GM23248 (cell line): Measurements from ENCODE around the gene CRELD1. TPM values are rescaled to one million over a fixed set of nuclear protein-coding genes. Genes with fewer than 3 reads are reported as not detected.
A peak's percentile ranks its signal among the peaks of the same experiment; 100 is the strongest.

Source experiments
- DNase-seq: peaks from one replicate; pipeline ENCODE4 v3.0.0-alpha.2; 2015
- H2AFZ ChIP-seq: fragments of 200-600 bp; sonication (generic); 2 replicates; pipeline ENCODE4 v1.6.1; 2016; ENCODE audit warnings: antibody characterized with exemption
- H3F3A ChIP-seq: fragments of 200-600 bp; sonication (generic); 2 replicates; pipeline ENCODE4 v1.6.1; 2016; ENCODE audit warnings: mild to moderate bottlenecking, antibody characterized with exemption, mixed run types; ENCODE audit not compliant: insufficient read depth
- H3K27ac ChIP-seq: fragments of 200-600 bp; sonication (generic); 2 replicates; pipeline ENCODE4 v1.5.1; 2016; ENCODE audit warnings: mild to moderate bottlenecking
- H3K27me3 ChIP-seq: fragments of 200-600 bp; sonication (generic); replicated peaks from 2 replicates; pipeline ENCODE4 v1.6.1; 2016; ENCODE audit warnings: mild to moderate bottlenecking; ENCODE audit not compliant: insufficient read depth
- H3K36me3 ChIP-seq: fragments of 200-600 bp; sonication (generic); 2 replicates; pipeline ENCODE4 v1.6.1; 2016; ENCODE audit warnings: low read depth, mild to moderate bottlenecking
- H3K4me1 ChIP-seq: fragments of 200-600 bp; sonication (generic); 2 replicates; pipeline ENCODE4 v1.6.1; 2016; ENCODE audit warnings: mild to moderate bottlenecking; ENCODE audit not compliant: insufficient read depth
- H3K4me2 ChIP-seq: fragments of 200-600 bp; sonication (generic); one replicate; pipeline ENCODE4 v1.6.1; 2016; ENCODE audit warnings: mild to moderate bottlenecking; ENCODE audit not compliant: unreplicated experiment
- H3K4me3 ChIP-seq: fragments of 200-600 bp; sonication (generic); 2 replicates; pipeline ENCODE4 v1.5.1; 2016; ENCODE audit warnings: mild to moderate bottlenecking
- H3K79me2 ChIP-seq: fragments of 200-600 bp; sonication (generic); 2 replicates; pipeline ENCODE4 v1.6.1; 2016; ENCODE audit warnings: mild to moderate bottlenecking; ENCODE audit not compliant: insufficient read depth
- H3K9ac ChIP-seq: fragments of 200-600 bp; sonication (generic); 2 replicates; pipeline ENCODE4 v1.6.1; 2016; ENCODE audit warnings: mild to moderate bottlenecking
- H3K9me2 ChIP-seq: fragments of 200-600 bp; sonication (generic); 2 replicates; pipeline ENCODE4 v1.6.1; 2016; ENCODE audit warnings: mixed run types, mild to moderate bottlenecking, moderate library complexity; ENCODE audit not compliant: insufficient read depth
- H3K9me3 ChIP-seq: fragments of 200-600 bp; sonication (generic); one replicate; pipeline ENCODE4 v1.6.1; 2017; ENCODE audit warnings: low read depth
- H4K20me1 ChIP-seq: fragments of 200-600 bp; sonication (generic); 2 replicates; pipeline ENCODE4 v1.6.0; 2016; ENCODE audit not compliant: insufficient read depth
- EZH2 ChIP-seq: fragments of 200-600 bp; sonication (generic); IDR thresholded peaks from 2 replicates; pipeline ENCODE4 v1.6.1; 2018; ENCODE audit warnings: antibody characterized with exemption, mild to moderate bottlenecking; ENCODE audit not compliant: insufficient read depth, poor library complexity, severe bottlenecking
- EZH2phosphoT487 ChIP-seq: fragments of 200-600 bp; sonication (generic); IDR thresholded peaks from 2 replicates; pipeline ENCODE4 v1.6.1; 2018; ENCODE audit warnings: antibody characterized with exemption, moderate library complexity, mild to moderate bottlenecking, low read depth; ENCODE audit not compliant: insufficient read depth
- WGBS, 2 experiments: methylation state at CpG; one replicate each; pipeline ENCODE4 v1.1.6; 2015 to 2017; ENCODE audit warnings: low lambda C conversion rate in 2 of 2, low coverage in 1 of 2; ENCODE audit errors: missing lambda C conversion rate in 2 of 2; 5-methylcytosine and 5-hydroxymethylcytosine counted together
- in situ Hi-C: fragments of 300-500 bp; cut with MboI; formaldehyde crosslinking; loops from 2 replicates; pipeline ENCODE4 v1.15.0; 2020
- polyA plus RNA-seq: library from polyadenylated mRNA; unstranded; fragments of >200 nt; fragmentation: Nextera tagmentation; extraction: Ambion mirVana; gene quantifications from 2 replicates; pipeline ENCODE4 v1.2.1, GENCODE V29; 2016
- total RNA-seq: library from RNA; depleted of rRNA; stranded (reverse); fragments of >200 nt; shearing (Covaris generic); gene quantifications from 2 replicates; pipeline ENCODE4 v1.2.3, GENCODE V29; 2014

CRELD1 gene
- total and polyA plus RNA-seq, 2 experiments from 2014 or later, result 18.2 to 19.9 TPM

GRCh38 chr3:9928158-9928557, 5.5 kb upstream of the CRELD1 start:
- no peaks in the 10 kb centered on the region; the same call in 1 of the 2 replicates for H3K36me3 ChIP-seq
- H3K9me3 ChIP-seq, result no peaks in the 10 kb centered on the region
- no peaks in the 10 kb centered on the region for H3K4me1 ChIP-seq
- no peaks in the 10 kb centered on the region for H3K9me2 ChIP-seq
- no peaks in the 10 kb centered on the region for H3K79me2 ChIP-seq
- H4K20me1 ChIP-seq, result no peaks in the 10 kb centered on the region
- H3K4me2 ChIP-seq, result no peak overlapping the region
- no peak overlapping the region for H3K9ac ChIP-seq
- WGBS, 2 experiments, result 91 to 92% methylated on average over 20 to 23 of the region's 23 CpGs
- TF ChIP-seq EZH2, result no peak
- TF ChIP-seq EZH2phosphoT487, result no peak
- no peak overlapping the region for H3K4me3 ChIP-seq
- H3F3A ChIP-seq, result no peaks in the 10 kb centered on the region
- H2AFZ ChIP-seq, result no peak overlapping the region
- DNase-seq, result no peak
- H3K27me3 ChIP-seq, result no peaks in the 10 kb centered on the region
- in situ Hi-C loops, result no loop called here
- H3K27ac ChIP-seq, result no peak overlapping the region

GRCh38 chr3:9930804-9931418, 2.7 kb upstream of the CRELD1 start:
- H3K9me2 ChIP-seq, result no peaks in the 10 kb centered on the region
- peaks cover 11% of the 10 kb centered on the region for H3K4me1 ChIP-seq
- no peaks in the 10 kb centered on the region for H3K27me3 ChIP-seq
- DNase-seq, result peak; percentile 27
- H3K36me3 ChIP-seq, result peaks cover 1% of the 10 kb centered on the region
- no peaks in the 10 kb centered on the region for H4K20me1 ChIP-seq
- no peak overlapping the region for H2AFZ ChIP-seq
- no peaks in the 10 kb centered on the region for H3F3A ChIP-seq
- no peak overlapping the region for H3K4me2 ChIP-seq
- H3K4me3 ChIP-seq, result no peak overlapping the region
- no peak for TF ChIP-seq EZH2
- no peak for TF ChIP-seq EZH2phosphoT487
- WGBS, 2 experiments, result 95 to 97% methylated on average over 4 of the region's 4 CpGs
- H3K9ac ChIP-seq, result no peak overlapping the region
- H3K79me2 ChIP-seq, result no peaks in the 10 kb centered on the region
- no peak overlapping the region for H3K27ac ChIP-seq
- in situ Hi-C loops, result no loop called here
- H3K9me3 ChIP-seq, result no peaks in the 10 kb centered on the region

GRCh38 chr3:9932535-9932842, 1.1 kb upstream of the CRELD1 start:
- peak overlapping the region; percentile 82 for H3K4me3 ChIP-seq
- peaks cover 11% of the 10 kb centered on the region for H3K4me1 ChIP-seq
- peak overlapping the region; percentile 93 for H2AFZ ChIP-seq
- peak overlapping the region; percentile 44; the same call in 1 of the 2 replicates for H3K27ac ChIP-seq
- no peaks in the 10 kb centered on the region for H3F3A ChIP-seq
- H3K9ac ChIP-seq, result peak overlapping the region; percentile 86
- DNase-seq, result no peak
- no peaks in the 10 kb centered on the region for H3K9me2 ChIP-seq
- no peaks in the 10 kb centered on the region for H3K79me2 ChIP-seq
- 21 to 27% methylated on average over 13 of the region's 13 CpGs for WGBS, 2 experiments
- H4K20me1 ChIP-seq, result no peaks in the 10 kb centered on the region
- no peaks in the 10 kb centered on the region for H3K27me3 ChIP-seq
- peaks cover 5% of the 10 kb centered on the region for H3K36me3 ChIP-seq
- no peaks in the 10 kb centered on the region for H3K9me3 ChIP-seq
- TF ChIP-seq EZH2 (no peak), EZH2phosphoT487 (no peak)
- peak overlapping the region; percentile 75 for H3K4me2 ChIP-seq
- in situ Hi-C loops, result no loop called here

DNA sequence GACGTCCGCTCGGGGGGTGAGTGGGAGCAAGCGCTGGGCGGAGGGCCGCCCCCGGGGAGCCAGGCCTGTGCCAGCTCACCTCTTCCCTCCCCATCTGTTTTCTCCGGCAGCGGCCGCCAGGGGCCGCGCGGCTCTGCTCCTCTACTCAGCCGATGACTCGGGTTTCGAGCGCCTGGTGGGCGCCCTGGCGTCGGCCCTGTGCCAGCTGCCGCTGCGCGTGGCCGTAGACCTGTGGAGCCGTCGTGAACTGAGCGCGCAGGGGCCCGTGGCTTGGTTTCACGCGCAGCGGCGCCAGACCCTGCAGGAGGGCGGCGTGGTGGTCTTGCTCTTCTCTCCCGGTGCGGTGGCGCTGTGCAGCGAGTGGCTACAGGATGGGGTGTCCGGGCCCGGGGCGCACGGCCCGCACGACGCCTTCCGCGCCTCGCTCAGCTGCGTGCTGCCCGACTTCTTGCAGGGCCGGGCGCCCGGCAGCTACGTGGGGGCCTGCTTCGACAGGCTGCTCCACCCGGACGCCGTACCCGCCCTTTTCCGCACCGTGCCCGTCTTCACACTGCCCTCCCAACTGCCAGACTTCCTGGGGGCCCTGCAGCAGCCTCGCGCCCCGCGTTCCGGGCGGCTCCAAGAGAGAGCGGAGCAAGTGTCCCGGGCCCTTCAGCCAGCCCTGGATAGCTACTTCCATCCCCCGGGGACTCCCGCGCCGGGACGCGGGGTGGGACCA, 632 bp upstream of the CRELD1 start:
- WGBS, 2 experiments, result 1 to 2% methylated on average over 59 of the region's 77 CpGs
- Histone ChIP-seq H3F3A (no peaks in the 10 kb centered on the region), H3K4me2 (peak overlapping the region; percentile 75), H3K9me2 (no peaks in the 10 kb centered on the region), H4K20me1 (no peaks in the 10 kb centered on the region), H3K4me3 (peak overlapping the region; percentile 82), H3K9ac (peak overlapping the region; percentile 86), H3K36me3 (peaks cover 5% of the 10 kb centered on the region), H3K27ac (peak overlapping the region; percentile 44; the same call in 1 of the 2 replicates), H3K79me2 (no peaks in the 10 kb centered on the region), H3K9me3 (no peaks in the 10 kb centered on the region), H2AFZ (peak overlapping the region; percentile 93), H3K27me3 (no peaks in the 10 kb centered on the region), H3K4me1 (peaks cover 11% of the 10 kb centered on the region)
- peak; percentile 91 for DNase-seq
- TF ChIP-seq EZH2, result no peak
- no peak for TF ChIP-seq EZH2phosphoT487
- in situ Hi-C loops, result no loop called here
